GM11168 (cell line): Measurements from ENCODE around the gene KCNQ1OT1.

Experiments used
- in situ Hi-C: fragments of 300-500 bp; cut with MboI; formaldehyde crosslinking; loops from one replicate; pipeline ENCODE4 v1.12.0; 2022; ENCODE audit warnings: low sequenced_read_pairs; ENCODE audit not compliant: unreplicated experiment

The KCNQ1OT1 gene

DNA sequence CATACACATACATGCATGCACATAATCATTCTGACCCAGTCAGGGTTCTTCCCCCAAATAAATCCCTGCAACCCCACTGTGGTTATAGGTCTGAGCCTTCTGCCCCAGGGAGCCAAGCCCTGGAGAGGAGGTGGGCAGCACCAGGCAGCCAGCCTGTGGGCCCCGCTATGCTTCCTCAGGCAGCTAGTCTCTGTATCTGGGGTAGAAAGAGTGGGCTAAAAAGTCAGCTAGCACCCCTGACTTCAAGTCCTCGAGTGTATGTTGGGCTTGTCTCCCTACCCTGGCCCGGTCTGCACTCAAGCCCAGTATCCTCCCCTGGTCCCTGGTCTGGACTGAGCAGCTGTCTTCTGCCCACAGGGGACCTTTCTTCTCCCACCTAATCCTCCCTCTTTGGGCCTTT is 28.0 kb downstream of the KCNQ1OT1 start:
- in situ Hi-C loops = no loop called here

DNA sequence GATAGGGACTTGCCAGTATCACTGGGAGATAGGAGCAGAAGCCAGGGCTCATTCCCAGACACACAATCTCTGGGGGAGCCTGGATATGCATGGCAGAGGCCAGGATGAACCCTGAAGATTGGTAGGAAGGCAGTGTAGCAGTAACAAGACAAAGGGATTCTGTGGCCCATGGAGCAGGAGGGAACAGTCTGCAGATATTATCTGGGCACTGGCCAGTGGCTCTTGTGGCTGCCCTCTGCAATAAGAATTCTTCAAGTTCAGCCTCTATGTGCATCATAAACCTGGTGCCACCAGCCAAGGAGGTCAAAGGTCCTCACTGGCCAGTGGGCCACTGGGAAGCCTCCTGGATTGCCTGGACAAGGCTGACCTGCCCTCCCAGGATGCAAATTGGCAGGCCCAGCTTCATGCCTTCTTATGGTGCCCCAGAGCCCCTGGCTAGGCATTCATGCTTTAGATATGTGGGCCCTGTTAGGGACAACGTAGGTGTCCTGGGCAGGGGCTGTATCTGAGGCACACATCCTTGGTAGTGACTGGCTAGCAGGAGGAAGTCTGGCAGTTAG is 29.2 kb downstream of the KCNQ1OT1 start:
- in situ Hi-C loops = no loop called here

- in situ Hi-C loops = no loop called here
Observed at GRCh38 chr11:2669634-2670469, 29.9 kb downstream of the KCNQ1OT1 start.

- in situ Hi-C loops = no loop called here
Observed at GRCh38 chr11:2668876-2669275, 30.9 kb downstream of the KCNQ1OT1 start.

DNA sequence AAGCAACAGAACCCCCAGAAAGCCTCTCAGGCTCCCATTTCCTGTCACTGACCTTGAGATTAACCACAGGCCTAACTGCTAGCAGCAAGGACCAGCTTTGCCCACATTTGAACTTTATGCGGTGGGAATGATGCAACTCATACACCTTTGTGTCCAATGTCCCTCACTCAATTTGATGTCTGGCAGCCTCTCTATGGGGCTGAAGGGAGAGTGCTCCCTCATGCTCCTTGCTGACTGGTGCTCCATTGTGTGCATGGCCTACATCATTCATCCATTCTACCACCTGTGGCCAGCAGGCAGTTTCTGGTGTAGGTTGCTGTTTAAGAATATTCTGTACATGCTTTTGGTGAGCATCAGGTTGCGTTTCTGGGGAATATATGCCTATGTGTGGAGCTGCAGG is 31.9 kb downstream of the KCNQ1OT1 start:
- in situ Hi-C loops = no loop called here

- in situ Hi-C loops = no loop called here
Observed at GRCh38 chr11:2666828-2667570, 32.8 kb downstream of the KCNQ1OT1 start.

DNA sequence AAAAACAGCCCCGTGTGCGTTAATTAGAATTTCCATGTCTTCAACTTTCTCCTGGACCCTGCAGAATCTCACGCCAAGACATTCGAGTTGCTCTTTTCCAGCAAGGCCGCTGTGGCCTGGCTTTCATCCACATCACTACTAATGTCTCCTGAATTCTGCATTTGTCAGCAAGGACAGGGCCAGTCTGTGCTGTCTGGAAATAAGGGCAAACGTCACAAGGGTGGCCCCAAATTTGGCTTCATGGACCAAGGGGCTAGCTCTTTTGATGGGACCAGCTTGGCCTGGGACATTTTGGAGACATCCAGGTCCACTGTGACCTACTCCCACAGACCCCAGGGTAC is 33.4 kb downstream of the KCNQ1OT1 start:
- in situ Hi-C loops = no loop called here

- in situ Hi-C loops = no loop called here
Observed at GRCh38 chr11:2665526-2666400, 34.0 kb downstream of the KCNQ1OT1 start.

GRCh38 chr11:2664791-2665525 is 34.8 kb downstream of the KCNQ1OT1 start:
- in situ Hi-C loops = no loop called here

DNA sequence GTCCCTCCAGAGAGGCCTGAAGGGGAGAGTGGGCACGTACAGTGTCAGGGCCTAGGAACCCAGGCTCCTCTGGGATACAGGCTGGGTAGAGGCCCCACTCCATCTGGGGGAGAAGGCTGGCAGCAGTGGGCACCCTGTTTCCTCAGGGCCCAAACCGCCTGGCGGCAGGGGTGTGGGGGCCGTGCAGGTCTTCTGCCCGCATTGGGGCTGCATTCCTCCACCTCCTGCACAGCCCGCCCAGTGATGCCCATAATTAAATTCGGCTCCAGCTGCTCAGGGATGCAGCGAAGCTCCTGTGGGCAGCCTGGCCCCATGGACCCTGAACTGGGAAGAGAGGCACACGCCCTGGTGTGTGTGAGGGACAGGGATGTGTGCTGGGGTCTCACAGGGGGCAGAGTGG is 35.4 kb downstream of the KCNQ1OT1 start:
- in situ Hi-C loops = no loop called here

DNA sequence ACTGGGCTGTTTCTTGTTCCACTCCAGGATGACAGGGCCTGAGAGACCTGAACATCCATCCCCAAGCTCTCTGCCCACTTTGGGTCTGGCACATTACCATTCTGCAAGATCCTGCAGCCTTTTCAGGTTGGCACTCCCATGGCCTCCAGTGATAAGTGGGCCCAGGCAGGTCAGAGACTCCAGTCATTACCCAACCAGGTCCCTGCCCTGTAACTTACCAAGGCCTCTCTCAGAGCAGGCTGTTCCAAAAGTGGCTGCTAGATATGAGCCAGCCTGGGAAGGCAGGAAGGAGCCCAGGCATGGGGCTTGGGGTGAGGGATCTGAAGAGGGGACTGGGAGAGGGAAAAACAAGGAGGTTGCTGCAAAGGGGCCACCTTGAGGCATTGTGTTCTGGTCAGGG is 35.9 kb downstream of the KCNQ1OT1 start:
- in situ Hi-C loops = no loop called here

- in situ Hi-C loops = no loop called here
Observed at GRCh38 chr11:2663506-2663905, 36.3 kb downstream of the KCNQ1OT1 start.

DNA sequence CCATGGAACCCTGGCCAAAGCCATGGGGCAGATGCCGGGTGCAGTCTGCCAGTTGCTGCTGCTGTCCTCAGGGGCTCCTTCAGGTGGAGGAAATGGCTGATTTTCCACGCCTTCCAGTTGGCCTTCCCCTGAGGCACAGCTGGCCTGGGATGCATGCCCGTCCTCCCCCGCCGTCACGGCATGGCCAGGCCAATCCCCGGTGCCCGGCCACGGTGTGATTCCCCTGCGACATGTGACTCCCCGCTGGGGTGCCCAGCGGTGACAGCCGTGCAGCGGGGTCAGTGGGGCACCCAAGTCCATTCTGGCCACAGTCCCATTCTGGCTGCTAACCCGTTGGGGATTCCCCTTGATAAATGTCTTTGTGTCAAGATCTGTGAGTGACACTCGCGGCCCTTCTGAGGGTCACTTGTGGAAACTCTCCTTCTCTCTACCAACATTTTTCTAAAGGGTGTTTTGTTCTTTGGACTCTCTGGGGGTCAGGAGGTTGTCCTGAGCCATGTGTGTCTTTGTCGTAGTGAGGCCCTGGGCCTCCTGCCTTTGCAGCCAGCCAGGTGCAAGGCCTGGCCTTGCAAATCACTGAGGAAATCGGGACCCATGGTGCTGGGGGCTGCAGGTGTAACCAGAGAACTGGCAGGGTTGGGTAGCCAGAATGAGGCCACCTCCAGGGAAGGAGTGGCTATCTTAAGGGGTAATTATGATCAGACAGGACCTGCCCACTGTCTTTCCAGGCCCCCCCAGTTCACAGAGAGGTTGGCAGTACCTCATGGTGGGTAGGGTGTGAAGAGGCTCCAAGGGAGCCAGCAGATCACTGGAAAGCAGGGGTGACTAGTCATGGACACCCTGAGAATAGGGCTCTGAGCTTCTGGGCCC is 37.1 kb downstream of the KCNQ1OT1 start:
- in situ Hi-C loops = no loop called here

DNA sequence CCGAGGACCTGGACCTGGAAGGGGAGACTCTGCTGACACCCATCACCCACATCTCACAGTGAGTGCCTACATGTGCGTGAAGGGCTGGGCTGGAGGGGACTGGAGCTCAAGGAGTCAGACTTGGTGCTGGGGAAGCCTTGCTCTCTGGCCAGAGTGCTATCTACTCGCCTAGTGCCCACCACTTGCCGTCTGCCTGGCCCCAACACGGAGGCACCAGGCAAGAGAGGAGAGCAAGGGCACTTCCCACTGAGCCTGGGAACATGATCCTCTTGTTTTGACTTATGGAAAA is 37.8 kb downstream of the KCNQ1OT1 start:
- in situ Hi-C loops = no loop called here

- in situ Hi-C loops = no loop called here
Observed at GRCh38 chr11:2661173-2662023, 38.4 kb downstream of the KCNQ1OT1 start.

- in situ Hi-C loops = no loop called here
Observed at GRCh38 chr11:2660357-2660939, 39.3 kb downstream of the KCNQ1OT1 start.

DNA sequence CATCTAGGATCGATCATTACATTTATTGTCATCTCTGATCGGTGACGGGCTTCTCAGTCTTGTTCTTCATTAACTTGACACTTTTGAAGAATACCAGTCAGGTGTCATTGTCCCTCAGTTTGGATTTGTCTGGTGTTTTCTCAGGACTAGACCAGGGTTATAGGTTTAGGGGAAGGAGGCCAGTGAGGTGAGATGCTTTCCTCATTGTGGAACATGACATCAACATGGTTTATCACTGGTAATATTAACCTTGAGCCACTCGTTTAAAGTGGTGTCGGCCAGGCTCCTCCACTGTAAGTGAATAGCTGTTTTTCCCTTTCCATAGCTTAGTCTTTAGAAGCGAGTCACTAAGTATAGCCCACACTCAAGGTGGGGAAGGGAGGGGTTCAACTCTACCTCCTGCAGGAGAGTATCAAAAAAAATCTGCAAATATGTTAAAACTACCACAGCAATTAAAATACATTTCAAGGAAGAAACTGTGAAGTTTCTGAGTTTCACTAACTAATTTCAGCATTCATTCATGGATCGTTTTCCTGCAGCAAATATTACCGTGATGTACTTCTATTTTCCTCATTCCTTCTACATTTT is 42.0 kb downstream of the KCNQ1OT1 start:
- in situ Hi-C loops = no loop called here

DNA sequence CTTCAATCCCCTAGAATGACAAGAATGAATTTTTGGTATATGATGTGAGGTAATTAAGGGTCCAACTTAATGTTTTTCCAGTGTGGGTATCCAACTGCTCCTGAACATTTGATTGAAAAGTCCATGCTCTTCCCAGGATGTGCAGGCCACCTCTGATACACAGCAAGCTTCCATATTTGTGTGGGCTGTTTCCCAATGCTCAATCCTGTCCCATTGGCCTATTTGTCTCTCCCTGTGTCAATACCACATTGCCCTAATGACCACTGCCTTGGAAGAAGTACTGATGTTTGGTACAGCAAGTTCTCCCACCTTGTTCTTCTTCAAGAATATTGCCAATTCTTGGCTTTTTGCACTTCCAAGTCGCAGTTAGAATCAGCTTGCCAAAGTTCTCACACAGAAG is 42.9 kb downstream of the KCNQ1OT1 start:
- in situ Hi-C loops = no loop called here
